ENCODE results near the gene MELK. TPM values are rescaled to one million over a fixed set of nuclear protein-coding genes. Genes with fewer than 3 reads are reported as not detected.
A peak's percentile ranks its signal among the peaks of the same experiment; 100 is the strongest.

The MELK gene
- polyA plus RNA-seq, 3 donors: 0.08 TPM; not detected in 2

DNA sequence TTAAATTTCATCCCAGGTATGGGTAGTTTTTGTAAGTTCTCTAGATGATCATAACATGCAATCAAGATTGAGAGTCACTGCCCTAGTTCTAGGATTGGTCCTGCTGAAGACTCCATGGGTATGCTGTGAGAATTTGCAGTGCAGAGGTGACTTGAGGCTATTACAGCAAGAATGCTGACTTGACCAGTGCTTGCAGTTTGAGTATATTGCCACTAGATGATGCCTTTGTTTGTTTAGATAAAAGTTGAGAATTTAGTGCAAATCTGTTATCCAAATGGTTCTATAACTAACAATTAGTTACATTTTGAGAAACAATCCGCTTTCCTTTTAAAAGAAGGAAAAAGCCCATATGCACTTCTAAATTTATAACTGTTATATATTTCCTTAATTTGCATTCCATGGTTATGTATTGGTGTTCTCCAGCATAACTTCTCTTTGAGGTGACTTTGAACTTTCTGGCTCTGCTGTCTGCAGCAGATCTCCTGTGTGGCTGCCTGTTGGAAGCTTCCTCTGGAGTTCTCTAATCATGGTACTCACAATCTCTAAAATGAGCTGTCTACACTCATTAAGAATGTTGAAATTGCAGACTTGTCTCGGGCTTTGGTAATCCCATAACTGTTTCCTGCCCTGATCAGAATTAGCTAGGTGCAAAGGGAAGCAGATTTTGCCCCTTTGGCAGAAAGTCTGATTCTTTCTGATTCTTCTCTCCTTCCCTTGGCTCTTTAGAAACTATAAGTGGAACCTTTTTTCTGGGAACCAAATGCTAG is 24.9 kb downstream of the MELK start:
- Histone ChIP-seq H3K9me3 (replicated peaks in 1 of 2; ENCODE audit: control insufficient read depth in 1 of 2, insufficient read depth in 1 of 2, low read length in 2 of 2) (no peaks in the 10 kb centered on the region), H3K4me1 (ENCODE audit: control insufficient read depth in 1 of 2, insufficient read depth in 2 of 2, low read length in 2 of 2) (no peaks in the 10 kb centered on the region), H3K36me3 (replicated peaks in 1 of 2; ENCODE audit: control insufficient read depth in 1 of 2, insufficient read depth in 2 of 2, low read length in 2 of 2) (peaks cover 31 to 84% of the 10 kb centered on the region in 2 donors), H3K4me2 (replicated peaks; ENCODE audit: extremely low read depth, low read length, poor library complexity, severe bottlenecking) (no peak overlapping the region), H3K9ac (ENCODE audit: insufficient read depth, low read length, poor library complexity, severe bottlenecking) (no peak overlapping the region), H3K4me3 (replicated peaks in 1 of 3; ENCODE audit: low read depth in 2 of 3, low read length in 3 of 3) (no peak overlapping the region), H3K79me2 (ENCODE audit: insufficient read depth, low read length) (no peaks in the 10 kb centered on the region), H3K27ac (ENCODE audit: low read depth in 1 of 2, low read length in 2 of 2) (peak overlapping the region in 1 of 2 donors; percentile 1), H4K20me1 (ENCODE audit: insufficient read depth, low read length) (no peaks in the 10 kb centered on the region), H2AFZ (ENCODE audit: insufficient read depth, low read depth, low read length, poor library complexity, severe bottlenecking) (no peak overlapping the region), H3K27me3 (ENCODE audit: control insufficient read depth in 2 of 2, insufficient read depth in 2 of 2, low read length in 2 of 2) (no peaks in the 10 kb centered on the region)
- no peaks in the 10 kb centered on the region for H3K4me1 Mint-ChIP-seq
- TF ChIP-seq, protein P1, sequence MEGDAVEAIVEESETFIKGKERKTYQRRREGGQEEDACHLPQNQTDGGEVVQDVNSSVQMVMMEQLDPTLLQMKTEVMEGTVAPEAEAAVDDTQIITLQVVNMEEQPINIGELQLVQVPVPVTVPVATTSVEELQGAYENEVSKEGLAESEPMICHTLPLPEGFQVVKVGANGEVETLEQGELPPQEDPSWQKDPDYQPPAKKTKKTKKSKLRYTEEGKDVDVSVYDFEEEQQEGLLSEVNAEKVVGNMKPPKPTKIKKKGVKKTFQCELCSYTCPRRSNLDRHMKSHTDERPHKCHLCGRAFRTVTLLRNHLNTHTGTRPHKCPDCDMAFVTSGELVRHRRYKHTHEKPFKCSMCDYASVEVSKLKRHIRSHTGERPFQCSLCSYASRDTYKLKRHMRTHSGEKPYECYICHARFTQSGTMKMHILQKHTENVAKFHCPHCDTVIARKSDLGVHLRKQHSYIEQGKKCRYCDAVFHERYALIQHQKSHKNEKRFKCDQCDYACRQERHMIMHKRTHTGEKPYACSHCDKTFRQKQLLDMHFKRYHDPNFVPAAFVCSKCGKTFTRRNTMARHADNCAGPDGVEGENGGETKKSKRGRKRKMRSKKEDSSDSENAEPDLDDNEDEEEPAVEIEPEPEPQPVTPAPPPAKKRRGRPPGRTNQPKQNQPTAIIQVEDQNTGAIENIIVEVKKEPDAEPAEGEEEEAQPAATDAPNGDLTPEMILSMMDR (IDR thresholded peaks at IDR 0.05): no peak
- no peaks in the 10 kb centered on the region for H3K27me3 Mint-ChIP-seq (ENCODE audit: low read depth in 3 of 3)
- H3K9me3 Mint-ChIP-seq: peaks cover 0 to 1% (median 0%) of the 10 kb centered on the region in 7 donors
- intact Hi-C loops (cut with micrococcal nuclease): no loop called here
- no peak overlapping the region for H3K27ac Mint-ChIP-seq
- no peak overlapping the region for H3K4me3 Mint-ChIP-seq
- H3K36me3 Mint-ChIP-seq: peaks cover 50 to 84% of the 10 kb centered on the region in 2 donors
- WGBS (ENCODE audit: insufficient coverage): 57% methylated on average over 1 of the region's 2 CpGs
- no peak for DNase-seq

GRCh38 chr9:36598273-36598672 is 25.6 kb downstream of the MELK start:
- H3K27ac Mint-ChIP-seq: peak overlapping the region in 1 of 7 donors; percentile 58
- intact Hi-C loops (cut with micrococcal nuclease): no loop called here
- H3K27me3 ChIP-seq (ENCODE audit: control insufficient read depth in 2 of 2, insufficient read depth in 2 of 2, low read length in 2 of 2): no peaks in the 10 kb centered on the region

More at GRCh38 chr9:36598273-36598672, 25.6 kb downstream of the MELK start:
- Mint-ChIP-seq H3K27me3 (ENCODE audit: low read depth in 3 of 3) (no peaks in the 10 kb centered on the region), H3K4me3 (no peak overlapping the region), H3K36me3 (peaks cover 51 to 88% of the 10 kb centered on the region in 2 donors), H3K4me1 (no peaks in the 10 kb centered on the region), H3K9me3 (peaks cover 0 to 1% (median 0%) of the 10 kb centered on the region in 7 donors)
- DNase-seq: no peak
- no peaks in the 10 kb centered on the region for H4K20me1 ChIP-seq (ENCODE audit: insufficient read depth, low read length)
- H3K4me2 ChIP-seq (replicated peaks; ENCODE audit: extremely low read depth, low read length, poor library complexity, severe bottlenecking): no peak overlapping the region
- no peaks in the 10 kb centered on the region for H3K4me1 ChIP-seq (ENCODE audit: control insufficient read depth in 1 of 2, insufficient read depth in 2 of 2, low read length in 2 of 2)
- H3K36me3 ChIP-seq (replicated peaks in 1 of 2; ENCODE audit: control insufficient read depth in 1 of 2, insufficient read depth in 2 of 2, low read length in 2 of 2): peaks cover 33 to 84% of the 10 kb centered on the region in 2 donors
- no peak overlapping the region for H2AFZ ChIP-seq (ENCODE audit: insufficient read depth, low read depth, low read length, poor library complexity, severe bottlenecking)
- WGBS (ENCODE audit: insufficient coverage): no CpG with 5 or more reads among the region's 1 CpG
- TF ChIP-seq, protein P1 (IDR thresholded peaks at IDR 0.05): no peak
- no peak overlapping the region for H3K9ac ChIP-seq (ENCODE audit: insufficient read depth, low read length, poor library complexity, severe bottlenecking)
- no peaks in the 10 kb centered on the region for H3K79me2 ChIP-seq (ENCODE audit: insufficient read depth, low read length)
- no peak overlapping the region for H3K4me3 ChIP-seq (replicated peaks in 1 of 3; ENCODE audit: low read depth in 2 of 3, low read length in 3 of 3)
- H3K9me3 ChIP-seq (replicated peaks in 1 of 2; ENCODE audit: control insufficient read depth in 1 of 2, insufficient read depth in 1 of 2, low read length in 2 of 2): no peaks in the 10 kb centered on the region
- no peak overlapping the region for H3K27ac ChIP-seq (ENCODE audit: low read depth in 1 of 2, low read length in 2 of 2)
